DOHH2 (cell line): Measurements from ENCODE around the gene ADGRG4.
"Not testable (repeated sequence)": the region's sequence is repeated elsewhere in the genome, so short reads cannot be mapped to it uniquely, and the experiment has no call there.

Experiments used
- H3F3A ChIP-seq: fragments of 200-600 bp; sonication (generic), shearing (Covaris generic); 2 replicates; pipeline ENCODE4 v1.6.0; 2016; ENCODE audit warnings: antibody characterized with exemption, mild to moderate bottlenecking; ENCODE audit not compliant: control insufficient read depth, insufficient read depth
- H3K27ac ChIP-seq: fragments of 200-600 bp; sonication (generic); 2 replicates; pipeline ENCODE4 v1.5.1; 2014; ENCODE audit warnings: low read depth, mild to moderate bottlenecking, low read length, moderate library complexity
- H3K27me3 ChIP-seq: fragments of 200-600 bp; sonication (generic); 2 replicates; pipeline ENCODE4 v1.6.1; 2014; ENCODE audit warnings: mild to moderate bottlenecking, low read length, mixed read lengths; ENCODE audit not compliant: control insufficient read depth
- H3K36me3 ChIP-seq: fragments of 200-600 bp; sonication (generic); 2 replicates; pipeline ENCODE4 v1.6.1; 2014; ENCODE audit warnings: mild to moderate bottlenecking, low read length, moderate library complexity, mixed read lengths; ENCODE audit not compliant: control insufficient read depth
- H3K4me1 ChIP-seq: fragments of 200-600 bp; sonication (generic); 2 replicates; pipeline ENCODE4 v1.6.1; 2014; ENCODE audit warnings: mild to moderate bottlenecking, low read length, mixed read lengths; ENCODE audit not compliant: control insufficient read depth
- H3K4me2 ChIP-seq: fragments of 200-600 bp; sonication (generic); 2 replicates; pipeline ENCODE4 v1.6.0; 2014; ENCODE audit warnings: mild to moderate bottlenecking, low read length, moderate library complexity
- H3K4me3 ChIP-seq: fragments of 200-600 bp; sonication (generic); 2 replicates; pipeline ENCODE4 v1.5.1; 2014; ENCODE audit warnings: mild to moderate bottlenecking, low read length, mixed read lengths
- H3K79me2 ChIP-seq: fragments of 200-600 bp; sonication (generic); 2 replicates; pipeline ENCODE4 v1.6.1; 2014; ENCODE audit warnings: mild to moderate bottlenecking, low read length, mixed read lengths; ENCODE audit not compliant: control insufficient read depth
- H3K9me2 ChIP-seq: fragments of 200-600 bp; sonication (generic); replicated peaks from 2 replicates; pipeline ENCODE4 v1.6.1; 2014; ENCODE audit warnings: mild to moderate bottlenecking, low read length, mixed read lengths; ENCODE audit not compliant: control insufficient read depth
- H3K9me3 ChIP-seq: fragments of 200-600 bp; sonication (generic); 2 replicates; pipeline ENCODE4 v1.6.1; 2014; ENCODE audit warnings: antibody characterized with exemption, low read length, mixed read lengths; ENCODE audit not compliant: control insufficient read depth, insufficient read depth
- H4K20me1 ChIP-seq: fragments of 200-600 bp; sonication (generic); 2 replicates; pipeline ENCODE4 v1.6.0; 2014; ENCODE audit warnings: low read depth, mild to moderate bottlenecking, antibody characterized with exemption, low read length, moderate library complexity; ENCODE audit not compliant: control insufficient read depth, insufficient read depth
- EZH2phosphoT487 ChIP-seq: fragments of 200-600 bp; sonication (generic); IDR thresholded peaks from 2 replicates; pipeline ENCODE4 v1.6.1; 2017; ENCODE audit warnings: borderline replicate concordance, mild to moderate bottlenecking, antibody characterized with exemption, low read length, moderate library complexity, mixed read lengths
- TF ChIP-seq, protein P1 (sequence below): fragments of 200-600 bp; sonication (generic); IDR thresholded peaks from one replicate; pipeline ENCODE4 v1.5.1; 2014; ENCODE audit warnings: antibody characterized with exemption, mild to moderate bottlenecking, low read depth, low read length; ENCODE audit not compliant: poor library complexity, severe bottlenecking

ADGRG4 gene

DNA sequence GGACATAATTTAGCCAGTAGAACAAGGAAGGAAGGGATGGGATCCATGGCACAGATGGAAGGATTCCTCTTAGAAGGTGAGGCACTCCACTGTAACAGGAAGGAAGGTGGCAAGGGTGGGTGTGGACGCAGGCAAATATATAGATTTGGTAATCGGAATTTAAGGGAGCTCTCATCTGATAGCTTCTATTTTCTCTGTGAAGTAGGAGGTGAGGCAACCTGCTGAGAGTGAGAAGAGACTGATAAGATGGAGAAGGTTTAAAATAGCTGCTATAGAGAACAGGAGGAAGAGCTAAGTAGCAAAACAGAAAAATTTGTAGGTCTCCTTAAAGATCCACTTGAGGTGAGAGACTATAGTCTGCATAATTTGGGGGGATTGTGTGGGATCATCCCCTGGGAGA, 125.2 kb downstream of the ADGRG4 start:
- Histone ChIP-seq H3K4me1 (no peaks in the 10 kb centered on the region), H3K27ac (no peak overlapping the region), H3K9me2 (no peaks in the 10 kb centered on the region), H3F3A (no peaks in the 10 kb centered on the region), H3K4me3 (no peak overlapping the region), H3K4me2 (no peak overlapping the region), H3K27me3 (no peaks in the 10 kb centered on the region), H3K36me3 (no peaks in the 10 kb centered on the region), H3K9me3 (no peaks in the 10 kb centered on the region), H4K20me1 (no peaks in the 10 kb centered on the region), H3K79me2 (no peaks in the 10 kb centered on the region)
- TF ChIP-seq EZH2phosphoT487 = no peak
- TF ChIP-seq, protein P1, sequence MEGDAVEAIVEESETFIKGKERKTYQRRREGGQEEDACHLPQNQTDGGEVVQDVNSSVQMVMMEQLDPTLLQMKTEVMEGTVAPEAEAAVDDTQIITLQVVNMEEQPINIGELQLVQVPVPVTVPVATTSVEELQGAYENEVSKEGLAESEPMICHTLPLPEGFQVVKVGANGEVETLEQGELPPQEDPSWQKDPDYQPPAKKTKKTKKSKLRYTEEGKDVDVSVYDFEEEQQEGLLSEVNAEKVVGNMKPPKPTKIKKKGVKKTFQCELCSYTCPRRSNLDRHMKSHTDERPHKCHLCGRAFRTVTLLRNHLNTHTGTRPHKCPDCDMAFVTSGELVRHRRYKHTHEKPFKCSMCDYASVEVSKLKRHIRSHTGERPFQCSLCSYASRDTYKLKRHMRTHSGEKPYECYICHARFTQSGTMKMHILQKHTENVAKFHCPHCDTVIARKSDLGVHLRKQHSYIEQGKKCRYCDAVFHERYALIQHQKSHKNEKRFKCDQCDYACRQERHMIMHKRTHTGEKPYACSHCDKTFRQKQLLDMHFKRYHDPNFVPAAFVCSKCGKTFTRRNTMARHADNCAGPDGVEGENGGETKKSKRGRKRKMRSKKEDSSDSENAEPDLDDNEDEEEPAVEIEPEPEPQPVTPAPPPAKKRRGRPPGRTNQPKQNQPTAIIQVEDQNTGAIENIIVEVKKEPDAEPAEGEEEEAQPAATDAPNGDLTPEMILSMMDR = no peak

DNA sequence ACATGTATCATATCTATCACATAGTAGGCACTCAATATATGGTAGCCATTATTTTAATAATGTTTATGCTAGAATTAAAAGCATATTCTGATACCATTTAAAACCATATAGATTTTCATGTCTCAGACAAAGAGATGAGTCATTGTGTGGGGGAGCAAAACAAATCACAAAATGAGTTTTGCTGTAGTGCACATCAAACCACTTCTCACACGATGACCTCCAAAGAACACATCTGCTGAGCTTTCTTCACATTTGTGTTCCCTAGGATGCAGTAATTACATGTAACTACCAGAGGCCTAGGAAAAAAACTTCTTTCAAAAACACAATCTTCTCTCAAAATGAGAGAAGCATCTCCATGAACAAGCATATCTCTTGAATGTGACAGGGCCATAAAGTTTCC, 130.9 kb downstream of the ADGRG4 start:
- H3K9me2 ChIP-seq = no peaks in the 10 kb centered on the region
- no peaks in the 10 kb centered on the region for H3K9me3 ChIP-seq
- TF ChIP-seq EZH2phosphoT487 = no peak
- TF ChIP-seq, protein P1 = no peak
- no peak overlapping the region for H3K4me3 ChIP-seq
- H3K4me1 ChIP-seq = no peaks in the 10 kb centered on the region
- H4K20me1 ChIP-seq = no peaks in the 10 kb centered on the region
- no peak overlapping the region for H3K27ac ChIP-seq
- no peak overlapping the region for H3K4me2 ChIP-seq
- H3K36me3 ChIP-seq = no peaks in the 10 kb centered on the region
- no peaks in the 10 kb centered on the region for H3K27me3 ChIP-seq
- no peaks in the 10 kb centered on the region for H3K79me2 ChIP-seq
- H3F3A ChIP-seq = no peaks in the 10 kb centered on the region

DNA sequence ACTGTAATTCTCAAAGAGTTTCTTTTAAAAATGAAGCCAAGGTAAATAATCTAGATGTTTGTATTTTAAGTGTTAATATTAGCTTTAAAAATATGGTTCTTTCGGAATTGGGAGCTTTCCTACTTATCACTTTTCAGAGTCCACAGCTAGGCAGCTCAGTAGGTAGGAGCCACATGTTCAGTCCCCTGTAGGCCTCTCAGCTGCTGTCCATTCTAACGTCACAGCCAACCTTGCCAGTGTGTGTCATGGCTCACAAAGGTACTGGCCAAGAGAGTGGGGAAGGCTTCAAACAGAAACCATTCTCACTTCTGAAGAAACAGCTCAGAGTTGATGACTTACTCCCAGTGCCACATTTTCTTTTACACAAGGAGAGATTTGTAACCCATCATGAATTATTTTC, 137.0 kb downstream of the ADGRG4 start:
- Histone ChIP-seq H3K27me3 (no peaks in the 10 kb centered on the region), H3K4me2 (no peak overlapping the region), H3K79me2 (no peaks in the 10 kb centered on the region), H4K20me1 (no peaks in the 10 kb centered on the region), H3K27ac (no peak overlapping the region), H3K36me3 (no peaks in the 10 kb centered on the region), H3K4me3 (no peak overlapping the region), H3K4me1 (no peaks in the 10 kb centered on the region), H3K9me3 (no peaks in the 10 kb centered on the region), H3F3A (no peaks in the 10 kb centered on the region), H3K9me2 (no peaks in the 10 kb centered on the region)
- TF ChIP-seq, protein P1 = no peak
- no peak for TF ChIP-seq EZH2phosphoT487

DNA sequence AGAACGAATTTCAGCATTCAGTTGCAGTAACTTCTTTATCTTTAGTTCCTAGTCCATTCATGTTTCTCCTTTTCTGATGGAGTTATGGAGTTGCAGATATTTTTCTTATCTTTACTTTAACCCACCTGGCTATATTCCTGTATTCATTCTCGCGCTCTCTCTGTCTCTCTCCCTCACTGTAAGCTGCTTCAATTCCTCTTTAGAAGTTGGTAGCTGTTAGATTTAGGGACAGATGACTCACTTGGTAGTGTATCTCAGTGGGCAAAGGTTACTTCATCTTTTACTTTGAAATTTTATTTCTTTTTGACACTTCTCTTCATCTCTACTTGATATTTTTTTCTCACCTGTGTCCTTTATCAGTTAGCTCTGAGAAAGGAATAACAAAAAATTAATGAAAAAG, 137.4 kb downstream of the ADGRG4 start:
- H3K27ac ChIP-seq = no peak overlapping the region
- H3K79me2 ChIP-seq = no peaks in the 10 kb centered on the region
- no peaks in the 10 kb centered on the region for H3K9me3 ChIP-seq
- no peaks in the 10 kb centered on the region for H3K36me3 ChIP-seq
- H3K27me3 ChIP-seq = no peaks in the 10 kb centered on the region
- H3K9me2 ChIP-seq = no peaks in the 10 kb centered on the region
- H3K4me3 ChIP-seq = no peak overlapping the region
- no peaks in the 10 kb centered on the region for H3K4me1 ChIP-seq
- H4K20me1 ChIP-seq = no peaks in the 10 kb centered on the region
- H3F3A ChIP-seq = no peaks in the 10 kb centered on the region
- no peak for TF ChIP-seq EZH2phosphoT487
- TF ChIP-seq, protein P1 = no peak
- H3K4me2 ChIP-seq = no peak overlapping the region

DNA sequence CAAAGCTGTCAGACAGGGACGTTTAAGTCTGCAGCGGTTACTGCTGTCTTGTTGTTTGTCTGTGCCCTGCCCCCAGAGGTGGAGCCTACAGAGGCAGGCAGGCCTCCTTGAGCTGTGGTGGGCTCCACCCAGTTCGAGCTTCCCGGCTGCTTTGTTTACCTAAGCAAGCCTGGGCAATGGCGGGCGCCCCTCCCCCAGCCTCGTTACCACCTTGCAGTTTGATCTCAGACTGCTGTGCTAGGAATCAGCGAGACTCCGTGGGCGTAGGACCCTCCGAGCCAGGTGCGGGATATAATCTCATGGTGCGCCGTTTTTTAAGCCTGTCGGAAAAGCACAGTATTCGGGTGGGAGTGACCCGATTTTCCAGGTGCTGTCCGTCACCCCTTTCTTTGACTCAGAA, 144.9 kb downstream of the ADGRG4 start:
- not testable (repeated sequence) for H3K4me1 ChIP-seq, H3K36me3 ChIP-seq, H3K4me3 ChIP-seq, H3K27me3 ChIP-seq, H4K20me1 ChIP-seq, H3K9me3 ChIP-seq, H3K4me2 ChIP-seq, H3F3A ChIP-seq, H3K27ac ChIP-seq, H3K79me2 ChIP-seq, H3K9me2 ChIP-seq
